Loucy (cell line): ENCODE measurements around the gene ST8SIA5.

Source experiments
- CTCF ChIP-seq: fragments of 200-600 bp; sonication (generic); conservative IDR thresholded peaks from 2 replicates; pipeline ENCODE4 v1.5.1; 2014; ENCODE audit warnings: mild to moderate bottlenecking, antibody characterized with exemption, low read length
- EZH2phosphoT487 ChIP-seq: fragments of 200-600 bp; IDR thresholded peaks from 2 replicates; pipeline ENCODE4 v1.6.1; 2018; ENCODE audit warnings: antibody characterized with exemption, mild to moderate bottlenecking, moderate library complexity, borderline replicate concordance

GRCh38 chr18:46676182-46676835 lies 80.5 kb downstream of the ST8SIA5 start:
- no peak for TF ChIP-seq CTCF
- no peak for TF ChIP-seq EZH2phosphoT487
